Esophagus (tissue), 2 donors: ENCODE measurements around the gene GCSAML. TPM values are rescaled to one million over a fixed set of nuclear protein-coding genes. Genes with fewer than 3 reads are reported as not detected.

Experiments
- H3K27ac ChIP-seq, 2 donors: one replicate each; pipeline ENCODE4 v1.5.1; 2013; ENCODE audit warnings: low read depth in 2 of 2, mild to moderate bottlenecking in 2 of 2, inconsistent platforms in 1 of 2, low read length in 1 of 2, moderate library complexity in 1 of 2
- H3K27me3 ChIP-seq, 2 donors: one replicate each; pipeline ENCODE4 v1.6.1; 2013; ENCODE audit warnings: low read length in 2 of 2, control low read depth in 1 of 2, mild to moderate bottlenecking in 1 of 2; ENCODE audit not compliant: insufficient read depth in 2 of 2, control insufficient read depth in 1 of 2
- H3K36me3 ChIP-seq, 2 donors: one replicate each; pipeline ENCODE4 v1.6.1; 2013; ENCODE audit warnings: low read length in 1 of 2; ENCODE audit not compliant: control insufficient read depth in 2 of 2, insufficient read depth in 2 of 2
- H3K4me1 ChIP-seq, 2 donors: one replicate each; pipeline ENCODE4 v1.6.1; 2013; ENCODE audit warnings: low read length in 1 of 2; ENCODE audit not compliant: control insufficient read depth in 2 of 2, insufficient read depth in 2 of 2
- H3K4me3 ChIP-seq, 2 donors: one replicate each; pipeline ENCODE4 v1.5.1; 2013; ENCODE audit warnings: low read length in 2 of 2, mild to moderate bottlenecking in 2 of 2, low read depth in 1 of 2, moderate library complexity in 1 of 2
- H3K9me3 ChIP-seq, 2 donors: one replicate each; pipeline ENCODE4 v1.6.1; 2013; ENCODE audit warnings: mild to moderate bottlenecking in 2 of 2, low read depth in 1 of 2, low read length in 1 of 2, moderate library complexity in 1 of 2; ENCODE audit not compliant: control insufficient read depth in 2 of 2, insufficient read depth in 1 of 2
- WGBS, 2 donors: extraction: QIAGEN DNeasy Blood & Tissue Kit; methylation state at CpG; one replicate each; pipeline ENCODE4 v1.1.7; 2013; 5-methylcytosine and 5-hydroxymethylcytosine counted together
- polyA plus RNA-seq, 2 donors: library from polyadenylated mRNA; stranded (reverse); fragments of 200-250 nt; gene quantifications; one replicate each; pipeline ENCODE4 v1.2.3, GENCODE V29; 2013
- donor health status: healthy with polysubstance abuse.
- donor health status: Bipolar disorder and iron deficiency.

GCSAML gene
- polyA plus RNA-seq, 2 donors = 0.06 TPM

DNA sequence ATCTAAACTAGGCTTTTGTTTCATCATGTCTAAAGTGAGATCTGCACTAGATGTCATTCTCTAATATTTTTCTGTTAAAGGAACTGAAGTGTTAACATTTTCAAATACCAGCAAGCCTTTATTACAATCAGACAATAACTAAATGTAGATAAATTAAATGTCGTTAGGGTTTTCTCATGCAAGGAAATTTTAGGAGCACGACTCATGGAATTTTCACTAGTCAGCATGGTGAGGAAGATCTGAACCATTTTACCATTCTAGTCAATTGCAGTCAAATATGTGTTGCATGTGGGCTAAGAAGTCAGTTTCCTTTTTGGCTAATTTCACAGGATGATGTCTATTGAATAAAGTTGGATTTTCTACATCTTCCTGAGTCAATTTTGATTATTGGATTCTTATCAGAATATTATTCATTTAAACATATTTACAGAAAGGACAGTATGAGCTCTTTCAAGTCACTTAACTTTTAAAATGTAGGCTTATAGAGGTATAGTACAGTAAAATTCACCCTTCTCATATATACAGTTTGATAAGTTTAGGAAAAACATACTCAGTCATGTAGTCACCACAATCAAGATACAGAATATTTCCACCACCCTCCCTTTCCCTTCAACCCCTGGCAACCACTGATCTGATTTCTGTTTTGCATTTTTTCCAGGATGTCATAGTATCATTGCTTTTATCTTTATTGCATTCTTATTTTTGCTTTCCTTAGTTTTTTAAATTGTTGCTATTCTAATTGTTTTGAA is 9.2 kb downstream of the GCSAML start:
- Histone ChIP-seq H3K27me3 (no peaks in the 10 kb centered on the region), H3K27ac (no peak overlapping the region), H3K36me3 (no peaks in the 10 kb centered on the region), H3K9me3 (no peaks in the 10 kb centered on the region), H3K4me3 (no peak overlapping the region), H3K4me1 (no peaks in the 10 kb centered on the region)
- WGBS, 2 donors = 73% methylated on average over 2 of the region's 2 CpGs

DNA sequence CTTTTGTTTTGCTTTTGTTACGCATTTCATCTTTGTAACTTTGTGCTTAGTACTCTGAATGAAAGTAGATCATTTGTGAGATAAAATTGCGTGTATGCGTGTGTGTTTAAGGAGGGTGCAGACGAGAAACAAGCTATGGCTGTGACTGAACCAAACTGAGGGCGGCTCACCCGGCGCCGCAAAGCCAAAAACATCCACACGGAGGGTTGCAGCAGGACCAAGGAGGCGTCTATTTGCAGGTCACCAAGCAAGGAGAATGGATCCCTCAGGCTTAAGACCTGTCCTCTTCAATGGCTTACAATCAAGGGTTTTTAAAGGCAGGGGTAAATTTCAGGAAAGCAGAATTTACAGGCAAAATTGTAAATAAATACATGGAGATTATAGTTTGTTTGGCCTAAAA is 12.8 kb downstream of the GCSAML start:
- no peaks in the 10 kb centered on the region for H3K4me1 ChIP-seq
- no peaks in the 10 kb centered on the region for H3K9me3 ChIP-seq
- H3K27ac ChIP-seq = no peak overlapping the region
- no peak overlapping the region for H3K4me3 ChIP-seq
- H3K27me3 ChIP-seq = no peaks in the 10 kb centered on the region
- no peaks in the 10 kb centered on the region for H3K36me3 ChIP-seq
- 66 to 69% methylated on average over 10 of the region's 10 CpGs for WGBS, 2 donors

DNA sequence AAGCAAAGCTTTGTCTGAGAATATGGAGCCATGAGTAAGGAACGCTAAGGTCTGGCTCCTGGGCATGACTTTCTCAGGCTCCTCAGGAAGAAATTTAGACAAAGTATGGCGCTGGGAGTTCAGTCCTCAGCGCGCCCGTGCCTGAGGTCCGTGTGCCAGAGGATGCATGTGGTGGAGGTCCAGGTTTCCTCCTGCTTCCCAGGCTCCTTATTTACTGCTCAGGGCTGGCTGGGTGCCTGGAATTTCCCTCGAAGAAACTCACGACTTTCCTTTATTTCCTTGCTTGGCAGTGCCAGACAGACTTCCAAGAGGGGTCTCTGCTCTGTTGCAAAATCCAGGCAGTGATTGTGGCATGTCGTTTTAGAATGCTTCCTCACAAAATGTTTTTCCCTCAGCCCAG is 13.3 kb downstream of the GCSAML start:
- no peaks in the 10 kb centered on the region for H3K4me1 ChIP-seq
- no peaks in the 10 kb centered on the region for H3K36me3 ChIP-seq
- H3K4me3 ChIP-seq = no peak overlapping the region
- H3K9me3 ChIP-seq = no peaks in the 10 kb centered on the region
- H3K27ac ChIP-seq = no peak overlapping the region
- no peaks in the 10 kb centered on the region for H3K27me3 ChIP-seq
- WGBS, 2 donors = 55 to 62% methylated on average over 9 of the region's 9 CpGs

DNA sequence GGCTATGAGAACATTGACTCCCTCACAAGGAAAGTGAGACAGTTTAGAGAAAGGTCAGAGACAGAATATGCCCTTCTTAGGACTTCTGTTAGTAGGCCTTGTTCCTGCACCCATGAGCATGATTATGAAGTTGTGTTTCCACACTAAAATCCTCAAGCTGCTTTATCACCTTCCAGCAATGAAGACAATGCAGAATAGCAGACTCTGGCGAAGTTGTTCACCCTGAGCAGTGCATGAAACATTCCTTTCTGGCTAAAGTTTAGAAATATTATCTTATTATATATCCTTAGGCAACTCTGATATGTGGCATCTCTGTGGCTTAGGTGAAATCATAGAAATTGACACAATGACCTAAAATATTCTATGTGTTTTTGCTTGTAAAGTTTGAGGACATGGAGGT is 25.3 kb downstream of the GCSAML start:
- 55 to 66% methylated on average over 1 of the region's 1 CpG for WGBS, 2 donors
- no peak overlapping the region for H3K27ac ChIP-seq
- peaks cover 1 to 2% of the 10 kb centered on the region in 2 donors for H3K9me3 ChIP-seq
- H3K4me1 ChIP-seq = no peaks in the 10 kb centered on the region
- no peak overlapping the region for H3K4me3 ChIP-seq
- no peaks in the 10 kb centered on the region for H3K36me3 ChIP-seq
- H3K27me3 ChIP-seq = no peaks in the 10 kb centered on the region

DNA sequence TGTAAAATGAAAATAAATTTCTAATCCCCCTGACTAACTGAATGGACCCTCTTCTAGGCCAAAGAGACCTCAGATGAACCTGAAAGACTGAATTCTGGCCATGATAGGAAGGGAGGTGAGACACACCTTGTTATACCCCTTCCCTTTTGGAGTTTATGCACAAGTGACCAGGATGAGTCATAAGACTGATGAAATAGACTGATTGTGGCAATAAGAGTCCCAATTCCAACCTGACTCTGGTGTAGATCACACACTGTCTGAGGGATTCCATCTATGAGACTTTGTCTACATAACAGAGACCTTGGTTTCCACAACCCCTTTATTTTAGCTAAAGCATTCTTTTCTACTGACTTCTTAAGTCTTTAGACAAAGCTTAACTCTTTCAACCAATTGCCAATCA is 25.7 kb downstream of the GCSAML start:
- no peak overlapping the region for H3K27ac ChIP-seq
- no peak overlapping the region for H3K4me3 ChIP-seq
- no peaks in the 10 kb centered on the region for H3K4me1 ChIP-seq
- no peaks in the 10 kb centered on the region for H3K36me3 ChIP-seq
- H3K27me3 ChIP-seq = no peaks in the 10 kb centered on the region
- peaks cover 2 to 3% of the 10 kb centered on the region in 2 donors for H3K9me3 ChIP-seq

DNA sequence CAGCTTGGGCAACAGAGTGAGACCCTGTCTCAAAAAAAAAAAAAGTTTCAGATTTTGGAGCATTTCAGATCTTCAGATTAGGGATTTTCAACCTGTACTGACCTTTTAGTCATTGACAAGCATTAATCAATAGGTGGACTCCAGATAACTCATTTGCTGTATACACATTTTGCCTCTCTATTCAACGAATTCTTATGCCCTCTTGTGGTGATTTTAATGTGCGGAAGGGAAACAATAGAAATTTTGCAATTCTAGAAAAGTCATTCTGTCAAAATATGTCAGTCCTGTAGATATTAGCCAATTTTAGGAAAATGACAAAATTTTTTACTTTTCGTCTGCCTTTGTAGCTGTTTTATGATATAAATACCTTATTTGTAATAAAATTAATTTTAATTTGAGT is 27.6 kb downstream of the GCSAML start:
- Histone ChIP-seq H3K27me3 (no peaks in the 10 kb centered on the region), H3K4me1 (no peaks in the 10 kb centered on the region), H3K9me3 (peaks cover 2 to 3% of the 10 kb centered on the region in 2 donors), H3K4me3 (no peak overlapping the region), H3K36me3 (no peaks in the 10 kb centered on the region), H3K27ac (no peak overlapping the region)
- 43 to 50% methylated on average over 3 of the region's 3 CpGs for WGBS, 2 donors

DNA sequence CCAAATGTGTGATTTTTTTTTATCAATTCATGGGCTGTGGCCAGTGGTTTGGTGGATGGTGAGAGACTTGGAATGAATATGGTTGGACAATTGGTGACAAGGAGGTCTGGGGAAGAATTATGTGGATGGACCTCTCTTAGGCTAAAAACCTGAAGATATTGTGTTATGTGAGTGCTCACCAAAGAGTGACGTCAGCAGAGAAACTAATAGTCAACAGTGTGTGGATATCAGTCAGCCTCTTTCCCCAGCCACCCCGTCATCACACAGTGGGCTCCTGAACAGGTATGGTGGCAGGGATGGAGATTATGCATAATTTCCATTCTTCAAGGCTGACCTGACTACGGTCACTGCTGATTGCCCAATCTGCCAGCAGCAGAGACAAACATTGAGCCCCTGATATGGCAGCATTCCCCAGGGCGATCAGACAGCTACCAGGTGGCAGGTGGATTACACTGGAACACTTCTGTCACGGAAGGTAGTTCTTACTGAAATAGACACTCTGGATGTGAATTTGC is 30.1 kb downstream of the GCSAML start:
- Histone ChIP-seq H3K9me3 (peaks cover 0 to 3% of the 10 kb centered on the region in 2 donors), H3K4me1 (no peaks in the 10 kb centered on the region), H3K27me3 (no peaks in the 10 kb centered on the region), H3K36me3 (no peaks in the 10 kb centered on the region), H3K4me3 (no peak overlapping the region), H3K27ac (no peak overlapping the region)
- 74 to 82% methylated on average over 5 of the region's 5 CpGs for WGBS, 2 donors

DNA sequence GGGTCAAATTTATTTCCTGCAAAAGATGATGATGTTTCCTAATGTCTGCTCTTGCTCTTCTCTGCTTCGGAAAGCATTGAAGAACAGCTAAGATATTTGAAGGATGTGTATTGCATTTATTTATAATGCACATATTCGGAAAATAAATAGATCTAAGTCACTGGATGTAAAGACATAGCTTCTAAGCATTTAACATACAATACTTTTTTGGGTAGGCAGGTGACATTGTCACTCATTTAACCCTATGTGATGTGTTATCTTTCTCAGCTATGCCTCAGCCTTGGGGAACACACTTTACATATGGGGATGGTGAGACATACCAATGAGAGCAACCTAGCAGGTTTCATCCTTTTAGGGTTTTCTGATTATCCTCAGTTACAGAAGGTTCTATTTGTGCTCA is 39.1 kb downstream of the GCSAML start, which contains the start of gene OR2G2:
Gene OR2G2, plus strand, starts transcription at position 301 of the 400 bp plus-strand sequence. Its CDS starts 0 bp downstream, at position 301.
- Histone ChIP-seq H3K36me3 (no peaks in the 10 kb centered on the region), H3K27me3 (no peaks in the 10 kb centered on the region), H3K4me3 (no peak within 1 kb of the TSS), H3K4me1 (no peaks in the 10 kb centered on the region), H3K9me3 (peaks cover 3 to 4% of the 10 kb centered on the region in 2 donors), H3K27ac (no peak within 1 kb of the TSS)
- 87 to 92% methylated on average over 2 of the region's 2 CpGs for WGBS, 2 donors

DNA sequence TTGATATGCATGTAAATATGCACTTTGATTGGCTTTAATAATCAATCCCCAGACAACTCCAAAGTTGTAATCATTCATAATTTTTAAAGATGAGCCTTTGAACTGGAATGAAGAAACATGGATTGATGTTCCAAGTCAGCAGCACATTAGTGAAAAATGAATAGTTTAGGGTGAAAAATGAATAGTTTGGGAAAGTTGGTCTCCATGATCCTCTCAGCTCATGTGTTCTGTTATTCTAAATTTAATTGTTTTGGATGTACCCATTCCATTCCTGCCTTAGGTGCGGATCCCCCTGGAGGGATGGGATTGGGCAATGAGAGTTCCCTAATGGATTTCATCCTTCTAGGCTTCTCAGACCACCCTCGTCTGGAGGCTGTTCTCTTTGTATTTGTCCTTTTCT is 56.4 kb downstream of the GCSAML start, which contains the start of gene OR2G3:
Gene OR2G3, plus strand, starts transcription at position 301 of the 400 bp plus-strand sequence. Its CDS starts 0 bp downstream, at position 301.
- 62 to 68% methylated on average over 2 of the region's 2 CpGs for WGBS, 2 donors
- Histone ChIP-seq H3K27ac (no peak within 1 kb of the TSS), H3K4me1 (no peaks in the 10 kb centered on the region), H3K36me3 (no peaks in the 10 kb centered on the region), H3K27me3 (no peaks in the 10 kb centered on the region), H3K9me3 (no peaks in the 10 kb centered on the region), H3K4me3 (no peak within 1 kb of the TSS)

DNA sequence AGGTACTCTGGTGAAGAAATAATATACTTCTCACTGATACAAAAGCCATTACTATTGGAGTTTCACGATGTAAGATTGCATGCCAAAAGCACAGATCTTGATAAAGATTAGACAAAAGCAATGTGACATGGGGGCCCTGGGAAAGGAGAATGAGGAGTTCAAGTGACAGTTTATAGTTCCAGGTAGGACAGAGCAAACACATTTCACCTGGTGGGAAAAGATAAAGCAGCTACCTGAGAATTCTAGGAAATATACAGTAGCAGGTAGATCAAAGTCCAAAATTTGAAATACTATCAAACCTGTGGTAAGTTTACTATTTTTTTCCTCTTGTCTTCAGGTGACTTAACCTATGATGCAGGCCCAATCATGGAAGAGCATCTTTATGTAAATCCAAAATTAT is 64.5 kb downstream of the GCSAML start:
- Histone ChIP-seq H3K4me3 (no peak overlapping the region), H3K27ac (no peak overlapping the region), H3K9me3 (no peaks in the 10 kb centered on the region), H3K27me3 (no peaks in the 10 kb centered on the region), H3K36me3 (peaks cover 0 to 3% of the 10 kb centered on the region in 2 donors), H3K4me1 (no peaks in the 10 kb centered on the region)
- 41 to 59% methylated on average over 1 of the region's 1 CpG for WGBS, 2 donors
